A673 (cell line): ENCODE data around the gene HMCN1.

Source experiments
- CTCF ChIP-seq: fragments of 300-800, 200-600 bp; sonication (generic); conservative IDR thresholded peaks from 2 replicates; pipeline ENCODE4 v1.5.1; 2017; ENCODE audit warnings: low read depth, mild to moderate bottlenecking, antibody characterized with exemption, low read length, moderate library complexity, mixed read lengths
- EZH2 ChIP-seq: fragments of 200-600 bp; sonication (generic); IDR thresholded peaks from 2 replicates; pipeline ENCODE4 v1.6.1; 2017; ENCODE audit warnings: borderline replicate concordance, low read depth, mild to moderate bottlenecking, mixed read lengths, antibody characterized with exemption, low read length; ENCODE audit not compliant: poor library complexity, severe bottlenecking

- TF ChIP-seq CTCF (no peak), EZH2 (no peak)
Observed at GRCh38 chr1:185874246-185874645, 140.1 kb downstream of the HMCN1 start.
